Loucy (cell line): Measurements from ENCODE around the gene RNPC3.

ENCODE experiments used
- CTCF ChIP-seq: fragments of 200-600 bp; sonication (generic); conservative IDR thresholded peaks from 2 replicates; pipeline ENCODE4 v1.5.1; 2014; ENCODE audit warnings: mild to moderate bottlenecking, antibody characterized with exemption, low read length
- EZH2phosphoT487 ChIP-seq: fragments of 200-600 bp; IDR thresholded peaks from 2 replicates; pipeline ENCODE4 v1.6.1; 2018; ENCODE audit warnings: antibody characterized with exemption, mild to moderate bottlenecking, moderate library complexity, borderline replicate concordance

GRCh38 chr1:103547840-103548239 is 22.3 kb downstream of the RNPC3 start:
- no peak for TF ChIP-seq CTCF
- TF ChIP-seq EZH2phosphoT487 = no peak
